Activated CD4-positive, alpha-beta T cell treated with anti-CD3 and anti-CD28 coated beads, Interleukin-2, amount 50 U/mL, for 1 hour (primary cell): ENCODE measurements around the gene SUGCT.
"Not testable (repeated sequence)": the region's sequence is repeated elsewhere in the genome, so short reads cannot be mapped to it uniquely, and the experiment has no call there.

Experiments
- DNase-seq: peaks from one replicate; pipeline ENCODE4 v3.0.0-alpha.2; 2020

Gene SUGCT

GRCh38 chr7:40587419-40587818 is 452.6 kb downstream of the SUGCT start:
- no peak for DNase-seq

DNA sequence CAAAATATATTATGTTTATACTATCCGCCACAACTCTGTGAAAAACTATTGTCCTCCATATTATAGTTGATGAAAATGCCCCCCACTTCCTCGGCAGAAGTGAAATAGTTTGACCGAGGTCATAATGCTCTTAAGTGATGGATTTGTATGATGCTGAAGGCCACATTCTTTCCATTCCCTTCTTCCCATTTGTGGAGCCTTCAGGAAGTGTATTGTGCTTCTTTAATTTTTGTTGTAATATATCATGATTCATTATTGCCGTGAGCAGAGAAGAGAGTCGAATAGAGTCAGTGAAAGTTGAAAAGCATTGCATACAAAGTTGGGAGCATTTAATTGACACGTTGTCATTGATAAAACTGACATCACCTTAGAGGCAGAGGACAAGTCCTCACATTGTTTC is 460.3 kb downstream of the SUGCT start:
- DNase-seq: no peak

GRCh38 chr7:40595832-40596231 is 461.0 kb downstream of the SUGCT start:
- no peak for DNase-seq

DNA sequence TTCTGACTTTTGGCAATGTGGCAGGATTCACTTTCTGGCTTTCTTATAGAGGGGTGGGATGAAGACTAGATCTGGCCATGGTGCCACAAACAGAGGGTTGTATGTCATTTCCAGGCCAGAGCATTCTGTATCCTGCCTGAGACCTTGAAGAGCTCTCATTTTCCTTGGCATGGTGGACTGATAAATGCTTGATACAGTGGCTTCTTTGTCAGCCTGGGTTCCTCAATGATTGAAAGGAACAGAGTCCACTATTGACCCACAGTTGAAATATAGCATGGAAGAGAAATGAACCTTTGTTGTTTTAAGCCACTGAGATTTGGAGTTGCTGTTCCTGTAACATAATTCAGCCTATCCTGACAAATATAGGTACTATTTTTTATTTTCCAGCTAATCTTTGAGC is 462.7 kb downstream of the SUGCT start:
- no peak for DNase-seq

GRCh38 chr7:40598915-40599314 is 464.1 kb downstream of the SUGCT start:
- DNase-seq: no peak

- no peak for DNase-seq
Observed at GRCh38 chr7:40599836-40600235, 465.0 kb downstream of the SUGCT start.

DNA sequence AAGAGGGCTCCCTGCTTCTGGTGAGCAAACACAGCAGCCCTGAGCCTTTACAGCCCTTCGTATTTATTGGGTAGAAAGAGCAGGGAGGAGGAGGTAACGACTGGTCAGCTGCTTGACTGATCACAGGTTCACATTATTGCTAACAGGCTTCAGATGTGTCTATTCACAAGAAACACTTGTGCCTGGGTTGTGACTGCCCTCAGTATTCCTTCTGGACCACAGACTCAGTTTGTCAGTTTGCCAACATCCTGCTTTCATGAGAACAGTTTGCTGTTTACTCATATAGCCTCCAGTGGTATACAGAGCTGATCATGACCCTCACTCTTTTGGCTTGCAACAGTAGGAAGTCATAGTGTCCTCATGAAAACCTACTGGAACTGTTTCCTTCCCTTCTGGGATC is 467.5 kb downstream of the SUGCT start:
- DNase-seq: not testable (repeated sequence)

- DNase-seq: no peak
Observed at GRCh38 chr7:40604601-40605438, 470.0 kb downstream of the SUGCT start.

DNA sequence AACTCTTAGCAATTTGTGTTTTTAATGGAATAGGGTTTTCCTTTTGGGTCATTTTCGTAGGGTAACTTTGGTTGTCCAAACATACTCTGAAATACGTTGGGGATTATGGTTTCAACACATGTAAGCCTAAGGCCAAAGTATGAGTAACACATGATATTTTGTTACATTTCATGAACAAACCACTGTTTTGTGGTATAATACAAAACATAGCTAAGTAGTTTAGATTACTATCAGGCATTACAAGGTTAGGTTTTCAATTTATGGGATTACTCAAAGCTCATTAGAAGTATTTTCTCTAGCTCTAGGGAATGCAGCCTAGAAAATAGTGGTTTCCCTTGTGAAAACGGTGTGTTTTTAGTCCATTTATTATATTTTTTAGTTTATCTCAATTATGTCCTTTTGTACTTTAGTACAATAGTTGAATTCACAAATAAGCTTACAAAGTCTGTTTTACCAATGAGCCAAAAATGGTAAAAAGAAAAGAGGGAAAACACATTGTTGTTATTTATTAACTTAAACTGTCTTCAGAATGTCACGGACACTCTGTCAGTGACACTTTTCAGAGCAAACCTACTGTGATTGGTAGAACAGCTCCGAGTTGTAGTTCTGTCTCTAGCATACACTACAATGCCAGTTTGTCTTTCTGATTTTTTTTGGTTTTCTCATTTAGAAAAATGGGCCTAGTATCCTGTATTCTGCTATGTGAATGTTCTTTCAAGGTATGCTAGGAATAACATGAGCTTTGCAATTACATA is 473.7 kb downstream of the SUGCT start:
- DNase-seq: no peak

- no peak for DNase-seq
Observed at GRCh38 chr7:40610461-40610860, 475.7 kb downstream of the SUGCT start.

- DNase-seq: no peak
Observed at GRCh38 chr7:40611095-40611871, 476.5 kb downstream of the SUGCT start.

DNA sequence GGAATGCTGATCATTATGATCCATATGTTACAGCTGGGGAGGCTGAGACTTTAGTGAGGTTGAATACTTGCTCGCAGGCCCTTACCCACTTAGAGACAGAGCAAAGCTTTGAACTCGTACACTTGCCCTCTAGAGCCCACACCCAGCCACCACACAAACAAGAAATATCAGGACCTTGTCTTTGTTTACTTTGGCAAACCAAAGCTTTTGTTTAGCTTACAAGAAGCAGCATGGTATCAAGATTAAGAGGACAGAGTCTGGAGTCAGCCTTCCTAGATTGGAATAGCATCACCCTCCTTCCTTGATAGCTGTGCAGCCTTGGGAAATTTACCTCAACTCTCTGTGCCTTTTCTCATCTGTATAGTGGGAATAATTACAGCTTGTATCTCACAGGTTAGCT is 477.5 kb downstream of the SUGCT start:
- no peak for DNase-seq

GRCh38 chr7:40619647-40620046 is 484.8 kb downstream of the SUGCT start:
- no peak for DNase-seq

DNA sequence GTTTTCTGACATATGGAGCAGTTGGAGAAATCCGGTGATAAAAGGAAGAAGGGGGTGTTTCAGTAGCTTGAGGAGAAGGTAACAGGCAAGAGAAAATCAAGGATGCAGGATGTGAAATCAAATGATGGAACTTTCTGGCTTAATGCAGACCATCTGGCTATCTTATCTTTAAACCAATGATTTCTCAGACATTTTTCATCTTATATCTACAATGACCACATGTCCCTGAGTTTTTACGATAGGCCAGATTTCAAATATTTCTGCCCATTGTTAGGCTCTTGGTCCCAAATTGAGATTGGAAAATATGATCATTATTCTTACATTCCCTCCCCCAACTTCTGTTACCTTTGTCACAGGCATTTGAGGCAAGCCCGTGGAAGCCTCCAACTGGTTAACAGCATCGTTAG is 486.8 kb downstream of the SUGCT start:
- no peak for DNase-seq

DNA sequence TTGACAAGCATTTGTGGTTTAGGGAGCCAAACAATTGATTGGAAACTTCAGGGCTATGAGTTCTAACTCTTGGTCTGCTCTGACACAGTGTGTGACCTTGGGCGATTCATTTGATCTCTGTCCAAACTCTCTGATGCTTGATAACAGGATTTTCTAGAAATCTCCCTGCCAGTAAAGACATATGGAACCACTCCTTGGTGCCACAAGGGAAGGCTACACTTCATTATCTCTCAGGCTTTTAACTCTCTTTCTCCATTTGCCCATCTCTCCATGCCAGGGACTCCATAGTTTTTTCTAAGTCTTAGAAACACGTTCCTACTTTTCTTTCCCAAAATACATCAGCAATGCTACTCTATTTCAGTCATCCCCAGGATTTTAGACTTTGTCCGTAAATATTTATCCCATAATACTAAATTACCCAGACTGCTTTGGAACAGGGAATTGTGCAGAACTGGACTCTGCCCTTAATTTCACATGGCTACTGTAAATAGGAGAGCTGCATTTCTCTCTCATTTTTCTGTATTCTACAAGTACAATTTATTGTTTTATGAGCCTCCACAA is 488.2 kb downstream of the SUGCT start:
- DNase-seq: no peak

- DNase-seq: no peak
Observed at GRCh38 chr7:40623863-40624262, 489.1 kb downstream of the SUGCT start.

DNA sequence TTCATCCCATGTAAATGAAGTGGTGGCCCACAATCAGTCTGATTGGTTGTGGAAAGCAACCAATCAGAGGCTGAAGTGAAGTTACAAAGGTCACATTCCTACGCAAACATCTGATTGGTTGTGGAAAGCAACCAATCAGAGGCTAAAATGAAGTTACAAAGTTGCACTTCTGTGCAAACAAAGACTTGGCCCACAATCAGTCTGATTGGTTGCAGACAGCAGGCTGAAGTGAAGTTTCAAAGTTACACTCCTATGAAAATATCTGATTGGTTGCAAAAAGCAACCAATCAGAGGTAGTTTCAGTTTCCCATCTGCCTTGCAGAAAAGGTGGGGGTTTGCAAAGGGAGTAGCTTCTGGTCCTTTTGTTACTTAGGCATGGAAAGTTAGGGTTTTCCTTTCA is 492.6 kb downstream of the SUGCT start:
- not testable (repeated sequence) for DNase-seq

GRCh38 chr7:40629891-40630290 is 495.1 kb downstream of the SUGCT start:
- no peak for DNase-seq

GRCh38 chr7:40634118-40634517 is 499.3 kb downstream of the SUGCT start:
- DNase-seq: no peak

GRCh38 chr7:40638545-40639320 is 503.9 kb downstream of the SUGCT start:
- no peak for DNase-seq

GRCh38 chr7:40640566-40640965 is 505.8 kb downstream of the SUGCT start:
- DNase-seq: no peak

DNA sequence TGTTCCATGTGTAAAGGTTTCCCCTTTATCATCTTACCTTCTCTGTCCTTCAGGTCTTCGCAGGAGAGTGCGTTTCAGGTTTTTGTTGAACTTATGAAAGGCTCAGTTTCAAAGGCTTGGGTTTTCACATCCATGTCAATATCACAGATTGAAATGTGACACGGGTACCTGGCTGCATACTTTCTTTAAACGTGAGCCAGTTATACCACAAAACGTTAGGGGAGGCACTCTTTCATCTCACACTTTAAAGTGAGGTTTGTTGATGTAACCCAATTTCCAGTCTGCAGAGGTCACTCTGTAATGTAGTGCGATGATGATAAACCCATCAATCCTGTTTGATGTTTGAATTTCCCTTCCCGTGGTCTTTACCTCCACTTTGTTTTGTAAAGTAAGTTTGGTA is 506.9 kb downstream of the SUGCT start:
- no peak for DNase-seq
